Kidney (tissue), 14 donors: ENCODE results near the gene CLC. TPM values are rescaled to one million over a fixed set of nuclear protein-coding genes. Genes with fewer than 3 reads are reported as not detected.

Experiments
- DNase-seq, 5 donors: peaks; one replicate each; pipeline ENCODE4 v3.0.0-alpha.2; 2013 to 2020
- FAIRE-seq: peaks from 2 replicates; lab custom pipeline; 2012; peaks lifted over from hg19 to GRCh38; lab: Jason Lieb, UNC
- H3K27ac ChIP-seq, 2 donors: one replicate each; pipeline ENCODE4 v1.7.0; 2013; ENCODE audit warnings: low read depth in 2 of 2, low read length in 2 of 2, inconsistent platforms in 1 of 2
- H3K27me3 ChIP-seq: one replicate; pipeline ENCODE4 v1.7.1; 2013; ENCODE audit warnings: low read length, inconsistent platforms; ENCODE audit not compliant: control insufficient read depth, insufficient read depth
- H3K36me3 ChIP-seq, 3 donors: one replicate each; pipeline versions ENCODE4 v1.7.0 to v1.7.1; 2013; ENCODE audit warnings: low read length in 3 of 3, control low read depth in 1 of 3, inconsistent platforms in 1 of 3; ENCODE audit not compliant: insufficient read depth in 3 of 3, control insufficient read depth in 2 of 3
- H3K4me1 ChIP-seq, 3 donors: one replicate each; pipeline versions ENCODE4 v1.7.0 to v1.7.1; 2013; ENCODE audit warnings: low read length in 3 of 3, inconsistent platforms in 1 of 3, low read depth in 1 of 3; ENCODE audit not compliant: control insufficient read depth in 2 of 3, insufficient read depth in 2 of 3
- H3K4me3 ChIP-seq, 3 donors: one replicate each; pipeline versions ENCODE4 v1.7.0 to v1.8.1; 2013; ENCODE audit warnings: low read length in 3 of 3, control low read depth in 1 of 3, inconsistent platforms in 1 of 3
- H3K9ac ChIP-seq, 3 donors: one replicate each; pipeline versions ENCODE4 v1.7.0 to v1.7.1; 2013; ENCODE audit warnings: low read length in 3 of 3, control low read depth in 1 of 3, inconsistent platforms in 1 of 3
- H3K9me3 ChIP-seq, 3 donors: one replicate each; pipeline versions ENCODE4 v1.7.0 to v1.7.1; 2013; ENCODE audit warnings: low read length in 3 of 3, control low read depth in 1 of 3, inconsistent platforms in 1 of 3; ENCODE audit not compliant: control insufficient read depth in 2 of 3, insufficient read depth in 1 of 3
- intact Hi-C: fragments of 100-400 bp; cut with DNase I; formaldehyde crosslinking; loops from one replicate; pipeline ENCODE4 v1.11.1; 2022
- polyA plus RNA-seq: library from polyadenylated mRNA; stranded (reverse); fragments of 350-450 nt; fragmentation: Illumina TruSeq; extraction: RNeasy Lipid Tissue Mini Kit (QIAGEN cat#74804); gene quantifications from one replicate; pipeline ENCODE4 v1.2.3, GENCODE V29; 2014; ENCODE audit warnings: low read depth, low replicate concordance; ENCODE audit not compliant: insufficient read depth
- total RNA-seq: library from RNA; stranded (reverse); fragmentation: NEBNext Ultra II Directional; extraction: Animal tissue kit (Norgen Biotek cat#: 25700); gene quantifications from one replicate; pipeline ENCODE4 v1.2.1, GENCODE V29; 2021
- TF ChIP-seq, protein P1 (sequence below): IDR thresholded peaks from 3 replicates; pipeline ENCODE4 v1.5.1; 2012; ENCODE audit warnings: mild to moderate bottlenecking, moderate library complexity, borderline replicate concordance; ENCODE audit not compliant: insufficient read depth; ENCODE audit errors: extremely low read depth
- donor health status: control.
- donor health status: control.
- donor health status: control.
- donor health status: control.
- donor health status: control.
- donor health status: DM: yes; HTN: yes; CAD: no.
- donor health status: Normal renal cell carcinoma (clear cell type).

Gene CLC
- total and polyA plus RNA-seq, 2 donors from 2014 or later: not detected

DNA sequence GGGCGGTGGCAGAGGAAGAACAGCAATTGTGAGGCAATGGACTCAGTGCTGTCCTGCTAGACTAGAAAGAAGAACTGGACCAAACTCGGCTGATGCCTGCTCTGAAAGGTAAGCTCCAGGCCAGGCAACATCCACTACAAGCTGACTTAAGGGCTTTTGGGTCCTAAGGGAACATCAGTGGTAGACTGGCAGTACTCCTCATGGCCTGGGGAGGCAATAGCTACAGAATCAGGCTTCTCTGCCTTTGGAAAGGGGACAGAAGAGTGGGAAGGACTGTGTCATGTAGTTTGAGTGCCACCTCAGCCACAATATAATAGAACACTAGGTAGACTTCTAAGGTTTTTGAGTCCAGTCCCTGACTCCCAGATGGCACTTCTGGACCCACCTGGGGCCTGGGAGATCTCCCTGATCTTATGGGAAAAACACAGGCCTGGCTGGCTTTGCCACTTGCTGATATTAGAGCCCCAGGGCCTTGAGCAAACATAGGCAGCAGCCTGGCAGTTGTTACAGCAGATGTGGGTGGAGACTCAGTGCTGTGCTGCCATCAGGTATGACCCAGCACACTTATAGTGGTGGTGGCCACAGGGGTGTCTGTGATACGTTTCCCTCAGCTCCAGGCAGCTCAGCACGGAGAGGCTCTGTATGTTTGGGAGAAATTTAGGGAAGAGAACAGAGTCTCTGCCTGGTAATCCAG lies 9.2 kb upstream of the CLC start:
- Histone ChIP-seq H3K36me3 (no peaks in the 10 kb centered on the region), H3K27ac (no peak overlapping the region), H3K9me3 (no peaks in the 10 kb centered on the region), H3K9ac (no peak overlapping the region), H3K4me1 (no peaks in the 10 kb centered on the region), H3K4me3 (no peak overlapping the region), H3K27me3 (no peaks in the 10 kb centered on the region)
- intact Hi-C loops: no loop called here
- TF ChIP-seq, protein P1, sequence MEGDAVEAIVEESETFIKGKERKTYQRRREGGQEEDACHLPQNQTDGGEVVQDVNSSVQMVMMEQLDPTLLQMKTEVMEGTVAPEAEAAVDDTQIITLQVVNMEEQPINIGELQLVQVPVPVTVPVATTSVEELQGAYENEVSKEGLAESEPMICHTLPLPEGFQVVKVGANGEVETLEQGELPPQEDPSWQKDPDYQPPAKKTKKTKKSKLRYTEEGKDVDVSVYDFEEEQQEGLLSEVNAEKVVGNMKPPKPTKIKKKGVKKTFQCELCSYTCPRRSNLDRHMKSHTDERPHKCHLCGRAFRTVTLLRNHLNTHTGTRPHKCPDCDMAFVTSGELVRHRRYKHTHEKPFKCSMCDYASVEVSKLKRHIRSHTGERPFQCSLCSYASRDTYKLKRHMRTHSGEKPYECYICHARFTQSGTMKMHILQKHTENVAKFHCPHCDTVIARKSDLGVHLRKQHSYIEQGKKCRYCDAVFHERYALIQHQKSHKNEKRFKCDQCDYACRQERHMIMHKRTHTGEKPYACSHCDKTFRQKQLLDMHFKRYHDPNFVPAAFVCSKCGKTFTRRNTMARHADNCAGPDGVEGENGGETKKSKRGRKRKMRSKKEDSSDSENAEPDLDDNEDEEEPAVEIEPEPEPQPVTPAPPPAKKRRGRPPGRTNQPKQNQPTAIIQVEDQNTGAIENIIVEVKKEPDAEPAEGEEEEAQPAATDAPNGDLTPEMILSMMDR: no peak
- FAIRE-seq: no peak
- no peak for DNase-seq

DNA sequence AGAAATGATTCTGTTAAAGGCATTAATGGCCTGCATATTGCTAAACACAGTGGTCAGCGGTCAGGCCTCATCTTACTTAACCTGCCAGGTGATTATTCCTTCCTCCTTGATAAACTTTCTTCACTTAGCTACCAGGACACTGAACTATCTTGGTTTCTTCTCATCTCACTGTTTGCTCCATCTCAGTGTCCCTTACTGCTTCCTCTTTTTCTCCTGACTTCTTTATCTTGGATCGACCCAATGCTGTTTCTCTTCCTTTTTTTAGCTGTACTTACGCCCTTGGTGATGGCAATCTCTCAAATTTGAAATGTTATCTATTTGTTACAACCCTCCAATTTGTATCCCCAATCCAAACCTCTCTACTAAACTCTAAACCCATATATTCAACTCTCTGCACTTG lies 7.8 kb upstream of the CLC start:
- TF ChIP-seq, protein P1: no peak
- Histone ChIP-seq H3K36me3 (no peaks in the 10 kb centered on the region), H3K9me3 (no peaks in the 10 kb centered on the region), H3K27ac (no peak overlapping the region), H3K4me3 (no peak overlapping the region), H3K4me1 (no peaks in the 10 kb centered on the region), H3K27me3 (no peaks in the 10 kb centered on the region), H3K9ac (no peak overlapping the region)
- intact Hi-C loops: no loop called here
- no peak for FAIRE-seq
- DNase-seq: no peak

DNA sequence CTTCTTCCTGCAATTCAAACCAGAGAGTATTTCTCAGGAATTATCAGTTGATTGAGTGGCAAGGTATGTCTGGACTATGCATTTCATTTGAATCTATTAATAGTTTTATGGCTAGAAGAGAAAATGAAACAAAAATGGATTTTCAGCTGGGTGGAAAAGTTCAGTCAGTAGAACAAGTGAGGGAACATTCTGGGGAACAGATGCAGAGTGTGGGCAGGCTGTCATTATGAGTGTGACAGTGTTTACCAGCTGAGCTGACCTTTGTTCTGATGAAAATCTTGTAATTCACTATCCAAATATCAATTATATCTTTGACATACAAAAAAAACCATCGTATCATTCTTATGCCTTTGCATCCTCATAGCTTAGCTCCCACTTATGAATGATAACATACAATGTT lies 2.6 kb upstream of the CLC start:
- DNase-seq: no peak
- no peak for FAIRE-seq
- TF ChIP-seq, protein P1: no peak
- no peaks in the 10 kb centered on the region for H3K4me1 ChIP-seq
- H3K27me3 ChIP-seq: no peaks in the 10 kb centered on the region
- H3K27ac ChIP-seq: no peak overlapping the region
- H3K4me3 ChIP-seq: no peak overlapping the region
- no peaks in the 10 kb centered on the region for H3K36me3 ChIP-seq
- intact Hi-C loops: no loop called here
- no peaks in the 10 kb centered on the region for H3K9me3 ChIP-seq
- H3K9ac ChIP-seq: no peak overlapping the region

DNA sequence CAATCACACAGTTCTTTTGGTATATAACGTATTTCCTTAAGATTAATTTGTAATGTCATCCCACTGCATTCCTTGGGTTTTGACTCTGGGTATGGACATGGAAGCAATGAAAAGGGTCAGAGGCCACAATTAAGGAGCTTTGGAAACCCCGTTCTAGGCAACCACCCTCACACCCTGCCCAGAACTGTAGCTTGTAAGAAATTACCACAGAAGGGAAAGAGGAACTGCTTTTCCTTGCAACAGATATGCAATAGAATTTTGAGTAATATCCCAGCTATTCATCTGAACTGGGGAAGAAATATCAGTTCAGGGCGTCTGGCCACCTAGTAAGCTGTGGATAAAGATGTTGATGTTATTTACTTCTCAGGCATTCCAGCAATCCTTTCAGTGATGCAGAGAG lies 985 bp upstream of the CLC start:
- no peak overlapping the region for H3K27ac ChIP-seq
- DNase-seq: no peak
- TF ChIP-seq, protein P1: no peak
- H3K4me3 ChIP-seq: no peak overlapping the region
- H3K4me1 ChIP-seq: no peaks in the 10 kb centered on the region
- H3K27me3 ChIP-seq: no peaks in the 10 kb centered on the region
- no peaks in the 10 kb centered on the region for H3K36me3 ChIP-seq
- no peak for FAIRE-seq
- intact Hi-C loops: no loop called here
- no peak overlapping the region for H3K9ac ChIP-seq
- no peaks in the 10 kb centered on the region for H3K9me3 ChIP-seq
